C4-2B (cell line): ENCODE measurements around the gene TAAR1.

Experiments used
- ZFX ChIP-seq: fragments of 450-650 bp; IDR thresholded peaks from 2 replicates; pipeline ENCODE4 v1.6.1; 2017
- TF ChIP-seq, protein P1 (sequence below): fragments of 450-650 bp; conservative IDR thresholded peaks from 2 replicates; pipeline ENCODE4 v1.5.1; 2017; ENCODE audit warnings: mild to moderate bottlenecking

DNA sequence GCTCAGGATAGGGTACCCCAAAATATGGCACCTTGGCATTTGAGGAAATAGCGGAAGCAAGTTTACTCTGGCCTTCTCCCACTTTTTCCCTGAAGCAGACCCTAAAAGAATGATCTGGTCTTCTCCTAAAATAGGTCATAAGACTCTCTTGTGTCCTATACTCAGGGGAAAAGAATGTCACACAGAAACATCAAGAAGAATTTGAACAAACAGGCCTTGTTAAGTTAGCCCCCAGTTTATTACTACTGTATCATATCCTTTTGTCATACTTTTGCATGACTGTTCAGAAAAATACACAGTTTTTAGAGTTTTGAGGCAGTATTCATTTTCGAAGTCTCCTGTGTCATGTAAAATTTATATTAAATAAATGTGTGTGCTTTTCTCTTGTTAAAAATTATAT, 47.4 kb downstream of the TAAR1 start:
- TF ChIP-seq, protein P1, sequence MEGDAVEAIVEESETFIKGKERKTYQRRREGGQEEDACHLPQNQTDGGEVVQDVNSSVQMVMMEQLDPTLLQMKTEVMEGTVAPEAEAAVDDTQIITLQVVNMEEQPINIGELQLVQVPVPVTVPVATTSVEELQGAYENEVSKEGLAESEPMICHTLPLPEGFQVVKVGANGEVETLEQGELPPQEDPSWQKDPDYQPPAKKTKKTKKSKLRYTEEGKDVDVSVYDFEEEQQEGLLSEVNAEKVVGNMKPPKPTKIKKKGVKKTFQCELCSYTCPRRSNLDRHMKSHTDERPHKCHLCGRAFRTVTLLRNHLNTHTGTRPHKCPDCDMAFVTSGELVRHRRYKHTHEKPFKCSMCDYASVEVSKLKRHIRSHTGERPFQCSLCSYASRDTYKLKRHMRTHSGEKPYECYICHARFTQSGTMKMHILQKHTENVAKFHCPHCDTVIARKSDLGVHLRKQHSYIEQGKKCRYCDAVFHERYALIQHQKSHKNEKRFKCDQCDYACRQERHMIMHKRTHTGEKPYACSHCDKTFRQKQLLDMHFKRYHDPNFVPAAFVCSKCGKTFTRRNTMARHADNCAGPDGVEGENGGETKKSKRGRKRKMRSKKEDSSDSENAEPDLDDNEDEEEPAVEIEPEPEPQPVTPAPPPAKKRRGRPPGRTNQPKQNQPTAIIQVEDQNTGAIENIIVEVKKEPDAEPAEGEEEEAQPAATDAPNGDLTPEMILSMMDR = no peak
- no peak for TF ChIP-seq ZFX
